Measurements from ENCODE around the gene CLEC16A.

DNA sequence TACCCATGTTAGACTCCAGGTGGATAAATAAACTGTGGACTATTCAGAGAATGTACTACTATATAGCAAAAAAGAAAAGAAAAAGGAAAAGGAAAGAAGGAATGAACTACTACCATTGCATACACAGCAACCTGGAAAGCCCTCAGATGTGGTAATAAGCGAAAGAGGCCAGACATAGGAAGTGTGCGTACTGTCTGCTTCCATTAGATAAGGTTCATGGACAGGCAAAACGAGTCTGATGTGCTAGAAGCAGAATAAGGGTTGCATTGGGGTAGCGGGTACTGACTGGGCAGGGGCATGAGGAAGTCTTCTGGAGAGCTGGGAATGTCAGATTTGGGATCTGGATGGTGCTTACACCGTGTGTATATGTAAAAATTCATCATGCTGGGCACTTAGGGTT, 21.8 kb downstream of the CLEC16A start:
- TF ChIP-seq, protein P1, sequence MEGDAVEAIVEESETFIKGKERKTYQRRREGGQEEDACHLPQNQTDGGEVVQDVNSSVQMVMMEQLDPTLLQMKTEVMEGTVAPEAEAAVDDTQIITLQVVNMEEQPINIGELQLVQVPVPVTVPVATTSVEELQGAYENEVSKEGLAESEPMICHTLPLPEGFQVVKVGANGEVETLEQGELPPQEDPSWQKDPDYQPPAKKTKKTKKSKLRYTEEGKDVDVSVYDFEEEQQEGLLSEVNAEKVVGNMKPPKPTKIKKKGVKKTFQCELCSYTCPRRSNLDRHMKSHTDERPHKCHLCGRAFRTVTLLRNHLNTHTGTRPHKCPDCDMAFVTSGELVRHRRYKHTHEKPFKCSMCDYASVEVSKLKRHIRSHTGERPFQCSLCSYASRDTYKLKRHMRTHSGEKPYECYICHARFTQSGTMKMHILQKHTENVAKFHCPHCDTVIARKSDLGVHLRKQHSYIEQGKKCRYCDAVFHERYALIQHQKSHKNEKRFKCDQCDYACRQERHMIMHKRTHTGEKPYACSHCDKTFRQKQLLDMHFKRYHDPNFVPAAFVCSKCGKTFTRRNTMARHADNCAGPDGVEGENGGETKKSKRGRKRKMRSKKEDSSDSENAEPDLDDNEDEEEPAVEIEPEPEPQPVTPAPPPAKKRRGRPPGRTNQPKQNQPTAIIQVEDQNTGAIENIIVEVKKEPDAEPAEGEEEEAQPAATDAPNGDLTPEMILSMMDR (IDR thresholded peaks at IDR 0.05), result no peak
- no peak for TF ChIP-seq POLR2A (IDR thresholded peaks at IDR 0.05)
- TF ChIP-seq EP300 (IDR thresholded peaks at IDR 0.05; ENCODE audit: low read depth), result no peak

All from transverse colon (tissue), 3 donors.